GM21717 (cell line): ENCODE data around the gene UBE2L3.
"Not testable (repeated sequence)": the region's sequence is repeated elsewhere in the genome, so short reads cannot be mapped to it uniquely, and the experiment has no call there.

Experiments used
- ATAC-seq: cut with Tn5 transposase; IDR thresholded peaks from one replicate; pipeline ENCODE4 v1.9.1; 2021; ENCODE audit warnings: mild to moderate bottlenecking, moderate library complexity; ENCODE audit not compliant: unreplicated experiment

The UBE2L3 gene

GRCh38 chr22:21626073-21626734 is 58.7 kb downstream of the UBE2L3 start:
- no peak for ATAC-seq

GRCh38 chr22:21626735-21627469 is 59.4 kb downstream of the UBE2L3 start:
- ATAC-seq, result no peak

- no peak for ATAC-seq
These were observed 61.1 kb downstream of the UBE2L3 start for GRCh38 chr22:21628386-21629254.

GRCh38 chr22:21629255-21630149 is 62.0 kb downstream of the UBE2L3 start, which contains the start of gene YDJC:
Gene YDJC, minus strand, starts transcription at chr22:21630022. Its CDS starts 8 bp downstream, at chr22:21630014.
- ATAC-seq, result peak; percentile 63

- no peak for ATAC-seq
These were observed 63.5 kb downstream of the UBE2L3 start for GRCh38 chr22:21631025-21631424.

GRCh38 chr22:21632237-21632895 is 64.9 kb downstream of the UBE2L3 start, which contains the start of gene CCDC116:
Gene CCDC116, plus strand, starts transcription at chr22:21632760. Its CDS starts 422 bp downstream, at chr22:21633182.
- ATAC-seq, result no peak

GRCh38 chr22:21632931-21633330 is 65.4 kb downstream of the UBE2L3 start:
- ATAC-seq, result no peak

GRCh38 chr22:21633481-21633880 is 66.0 kb downstream of the UBE2L3 start:
- ATAC-seq, result no peak

- ATAC-seq, result no peak
These were observed 66.6 kb downstream of the UBE2L3 start for GRCh38 chr22:21634081-21634480.

- no peak for ATAC-seq
These were observed 67.3 kb downstream of the UBE2L3 start for GRCh38 chr22:21634844-21635243.

- ATAC-seq, result no peak
These were observed 68.4 kb downstream of the UBE2L3 start for GRCh38 chr22:21635771-21636510.

GRCh38 chr22:21636629-21637218 is 69.2 kb downstream of the UBE2L3 start:
- ATAC-seq, result no peak

GRCh38 chr22:21637450-21637849 is 69.9 kb downstream of the UBE2L3 start:
- ATAC-seq, result not testable (repeated sequence)

GRCh38 chr22:21639359-21639758 is 71.8 kb downstream of the UBE2L3 start:
- no peak for ATAC-seq

GRCh38 chr22:21640810-21641209 is 73.3 kb downstream of the UBE2L3 start:
- no peak for ATAC-seq

GRCh38 chr22:21641417-21641788 is 73.9 kb downstream of the UBE2L3 start:
- ATAC-seq, result no peak

- peak; percentile 79 for ATAC-seq
These were observed 74.5 kb downstream of the UBE2L3 start, which contains the start of gene SDF2L1 for GRCh38 chr22:21641789-21642583. Gene SDF2L1, plus strand, starts transcription at chr22:21642302. Its CDS starts 35 bp downstream, at chr22:21642337.
